ENCODE measurements around the gene CXorf38. TPM values are rescaled to one million over a fixed set of nuclear protein-coding genes. Genes with fewer than 3 reads are reported as not detected.
"Not testable (repeated sequence)": the region's sequence is repeated elsewhere in the genome, so short reads cannot be mapped to it uniquely, and the experiment has no call there.

The CXorf38 gene
- total and polyA plus RNA-seq, 2 experiments from 2014 or later, result 6.1 to 11.3 TPM

DNA sequence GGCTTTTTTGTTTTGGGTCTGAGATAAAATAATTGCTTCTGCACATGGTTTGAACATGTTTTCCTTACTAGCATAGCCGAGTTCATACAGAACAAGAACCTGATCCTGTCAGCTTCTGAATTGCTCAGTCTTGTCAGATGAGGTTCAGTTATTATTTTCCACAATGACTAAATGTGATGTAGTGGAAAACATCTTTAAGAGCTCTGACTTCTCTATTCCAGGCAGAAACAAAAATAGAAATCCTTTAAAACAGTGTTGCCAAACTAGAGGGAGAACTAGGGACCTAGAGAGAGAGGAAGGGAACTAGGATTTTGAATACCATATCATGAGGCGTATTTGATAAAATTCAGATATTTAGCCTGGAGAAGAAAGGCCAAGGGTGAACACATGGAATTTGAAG lies 64.5 kb downstream of the CXorf38 start:
- Histone ChIP-seq H3K4me1 (ENCODE audit: insufficient read depth) (no peaks in the 10 kb centered on the region), H3K9me2 (replicated peaks; ENCODE audit: insufficient read depth) (no peaks in the 10 kb centered on the region), H3K79me2 (peaks cover 34% of the 10 kb centered on the region), H2AFZ (no peak overlapping the region), H4K20me1 (ENCODE audit: insufficient read depth, poor library complexity, severe bottlenecking) (no peaks in the 10 kb centered on the region), H3K27me3 (no peaks in the 10 kb centered on the region), H3K4me2 (no peak overlapping the region), H3K36me3 (replicated peaks; ENCODE audit: insufficient read depth, low read depth) (no peaks in the 10 kb centered on the region), H3K9me3 (ENCODE audit: low read depth) (no peaks in the 10 kb centered on the region), H3K4me3 (no peak overlapping the region), H3K27ac (no peak overlapping the region)
- DNase-seq (ENCODE audit: low spot score), result no peak
- TF ChIP-seq EZH2 (IDR thresholded peaks at IDR 0.05; ENCODE audit: borderline replicate concordance) (no peak), EZH2phosphoT487 (IDR thresholded peaks at IDR 0.05; ENCODE audit: low read depth, severe bottlenecking, unreplicated experiment) (no peak)
- TF ChIP-seq, protein P1, sequence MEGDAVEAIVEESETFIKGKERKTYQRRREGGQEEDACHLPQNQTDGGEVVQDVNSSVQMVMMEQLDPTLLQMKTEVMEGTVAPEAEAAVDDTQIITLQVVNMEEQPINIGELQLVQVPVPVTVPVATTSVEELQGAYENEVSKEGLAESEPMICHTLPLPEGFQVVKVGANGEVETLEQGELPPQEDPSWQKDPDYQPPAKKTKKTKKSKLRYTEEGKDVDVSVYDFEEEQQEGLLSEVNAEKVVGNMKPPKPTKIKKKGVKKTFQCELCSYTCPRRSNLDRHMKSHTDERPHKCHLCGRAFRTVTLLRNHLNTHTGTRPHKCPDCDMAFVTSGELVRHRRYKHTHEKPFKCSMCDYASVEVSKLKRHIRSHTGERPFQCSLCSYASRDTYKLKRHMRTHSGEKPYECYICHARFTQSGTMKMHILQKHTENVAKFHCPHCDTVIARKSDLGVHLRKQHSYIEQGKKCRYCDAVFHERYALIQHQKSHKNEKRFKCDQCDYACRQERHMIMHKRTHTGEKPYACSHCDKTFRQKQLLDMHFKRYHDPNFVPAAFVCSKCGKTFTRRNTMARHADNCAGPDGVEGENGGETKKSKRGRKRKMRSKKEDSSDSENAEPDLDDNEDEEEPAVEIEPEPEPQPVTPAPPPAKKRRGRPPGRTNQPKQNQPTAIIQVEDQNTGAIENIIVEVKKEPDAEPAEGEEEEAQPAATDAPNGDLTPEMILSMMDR (IDR thresholded peaks at IDR 0.05; ENCODE audit: poor library complexity), result no peak
- WGBS (ENCODE audit: low lambda C conversion rate, missing lambda C conversion rate), result 83% methylated on average over 2 of the region's 2 CpGs

DNA sequence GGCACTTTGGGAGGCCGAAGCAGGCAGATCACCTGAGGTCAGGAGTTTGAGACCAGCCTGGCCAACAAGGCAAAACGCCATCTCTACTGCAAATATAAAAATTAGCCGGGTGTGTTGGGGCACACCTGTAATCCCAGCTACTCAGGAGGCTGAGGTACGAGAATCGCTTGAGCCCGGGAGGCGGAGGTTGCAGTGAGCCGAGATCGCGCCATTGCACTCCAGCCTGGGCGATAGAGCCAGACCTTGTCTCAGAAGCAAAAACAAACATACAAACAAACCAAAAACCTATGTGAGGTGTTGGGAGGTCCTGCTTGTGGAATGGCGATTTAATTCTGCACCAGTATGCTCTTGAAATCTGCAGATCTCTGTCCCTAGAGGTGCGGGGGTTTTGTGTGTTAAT lies 65.2 kb downstream of the CXorf38 start:
- peak overlapping the region; percentile 62 for H3K4me3 ChIP-seq
- H3K79me2 ChIP-seq, result peaks cover 34% of the 10 kb centered on the region

DNA sequence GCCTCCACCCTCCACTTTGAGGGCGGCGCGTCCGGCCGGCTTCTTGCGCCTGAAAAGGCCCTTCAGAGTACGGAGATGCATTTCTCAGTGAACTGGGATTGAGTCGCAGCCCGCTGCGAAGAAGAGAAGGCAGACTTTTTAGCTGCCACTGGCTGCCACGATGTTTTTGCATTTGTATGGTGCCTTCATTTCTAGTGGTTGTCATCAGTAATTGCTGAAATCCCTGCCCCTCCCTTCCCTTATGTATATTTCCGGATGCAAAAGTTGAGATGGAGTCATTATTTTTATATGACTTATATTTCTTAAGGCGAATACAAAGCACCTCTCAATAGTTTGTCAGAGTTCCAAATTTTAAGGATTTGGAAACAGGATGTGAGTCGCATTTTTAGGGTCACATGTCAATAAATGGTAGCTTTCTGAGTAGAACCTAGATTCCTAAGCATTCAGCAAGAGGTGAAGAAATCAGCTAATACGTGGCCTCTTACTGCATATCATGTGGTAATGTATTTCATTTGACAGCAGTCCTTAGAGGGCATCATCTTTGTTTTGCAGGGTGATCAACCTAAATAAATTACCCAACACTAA lies 65.9 kb downstream of the CXorf38 start:
- DNase-seq (ENCODE audit: low spot score), result no peak
- H3K4me1 ChIP-seq (ENCODE audit: insufficient read depth), result no peaks in the 10 kb centered on the region
- peaks cover 34% of the 10 kb centered on the region for H3K79me2 ChIP-seq
- no peaks in the 10 kb centered on the region for H3K36me3 ChIP-seq (replicated peaks; ENCODE audit: insufficient read depth, low read depth)
- no peaks in the 10 kb centered on the region for H3K9me2 ChIP-seq (replicated peaks; ENCODE audit: insufficient read depth)
- H3K4me3 ChIP-seq, result peak overlapping the region; percentile 62
- 42% methylated on average over 15 of the region's 15 CpGs for WGBS (ENCODE audit: low lambda C conversion rate, missing lambda C conversion rate)
- H3K27ac ChIP-seq, result peak overlapping the region; percentile 91
- no peaks in the 10 kb centered on the region for H4K20me1 ChIP-seq (ENCODE audit: insufficient read depth, poor library complexity, severe bottlenecking)
- no peak for TF ChIP-seq EZH2phosphoT487 (IDR thresholded peaks at IDR 0.05; ENCODE audit: low read depth, severe bottlenecking, unreplicated experiment)
- no peak for TF ChIP-seq EZH2 (IDR thresholded peaks at IDR 0.05; ENCODE audit: borderline replicate concordance)
- TF ChIP-seq, protein P1 (IDR thresholded peaks at IDR 0.05; ENCODE audit: poor library complexity), result no peak
- peak overlapping the region; percentile 17 for H2AFZ ChIP-seq
- H3K4me2 ChIP-seq, result peak overlapping the region; percentile 78
- no peaks in the 10 kb centered on the region for H3K27me3 ChIP-seq
- no peaks in the 10 kb centered on the region for H3K9me3 ChIP-seq (ENCODE audit: low read depth)

More for the DNA sequence above, 65.2 kb downstream of the CXorf38 start:
- WGBS (ENCODE audit: low lambda C conversion rate, missing lambda C conversion rate), result 95% methylated on average over 13 of the region's 13 CpGs
- H3K27me3 ChIP-seq; H3K27ac ChIP-seq; H2AFZ ChIP-seq; H3K36me3 ChIP-seq (replicated peaks; ENCODE audit: insufficient read depth, low read depth); H3K9me2 ChIP-seq (replicated peaks; ENCODE audit: insufficient read depth); H4K20me1 ChIP-seq (ENCODE audit: insufficient read depth, poor library complexity, severe bottlenecking); DNase-seq (ENCODE audit: low spot score); H3K9me3 ChIP-seq (ENCODE audit: low read depth); H3K4me1 ChIP-seq (ENCODE audit: insufficient read depth): not testable (repeated sequence)
- H3K4me2 ChIP-seq, result peak overlapping the region; percentile 78

DNA sequence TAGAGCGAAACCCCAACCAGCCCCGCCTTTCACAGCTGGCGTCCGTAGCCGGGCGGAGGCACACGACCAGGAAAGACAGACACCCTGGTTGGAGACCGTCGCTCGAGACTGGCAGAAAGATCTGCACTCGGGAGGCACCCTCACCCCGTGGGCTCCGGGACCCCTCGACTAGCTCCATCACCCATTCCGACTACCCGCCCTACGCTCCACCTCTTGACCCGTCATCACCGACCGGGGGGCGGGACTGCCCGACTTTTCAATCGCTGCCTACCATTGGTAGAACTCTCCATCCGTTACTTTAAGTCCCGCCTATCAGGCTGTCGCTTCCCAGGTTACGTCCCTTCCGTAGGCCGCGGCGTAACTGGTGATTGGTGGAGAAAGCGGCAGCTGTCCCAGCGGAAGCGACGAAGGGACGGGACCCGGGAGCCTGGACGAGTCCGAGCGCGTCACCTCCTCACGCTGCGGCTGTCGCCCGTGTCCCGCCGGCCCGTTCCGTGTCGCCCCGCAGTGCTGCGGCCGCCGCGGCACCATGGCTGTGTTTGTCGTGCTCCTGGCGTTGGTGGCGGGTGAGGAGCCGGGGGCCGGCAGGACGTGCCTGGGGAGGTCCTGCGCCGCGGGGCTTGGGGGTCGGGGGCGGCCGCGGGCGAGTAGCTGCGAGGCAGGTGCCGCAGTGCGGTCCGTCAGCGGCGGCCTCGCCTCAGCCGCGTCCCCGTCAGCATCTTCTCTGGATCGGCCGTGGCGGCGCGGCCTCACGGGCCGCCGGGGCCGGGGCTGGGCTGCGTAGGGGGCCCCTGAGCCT lies 66.6 kb downstream of the CXorf38 start, which contains the start of gene ATP6AP2:
TSS of gene ATP6AP2 (plus strand) at position 434 of the 799 bp plus-strand sequence. CDS start at position 530, 96 bp downstream.
- Histone ChIP-seq H3K4me2 (peak within 1 kb of the TSS; percentile 78), H3K27me3 (no peaks in the 10 kb centered on the region), H3K9me2 (replicated peaks; ENCODE audit: insufficient read depth) (no peaks in the 10 kb centered on the region), H3K27ac (peak within 1 kb of the TSS; percentile 91), H3K36me3 (replicated peaks; ENCODE audit: insufficient read depth, low read depth) (no peaks in the 10 kb centered on the region), H3K79me2 (peaks cover 34% of the 10 kb centered on the region), H4K20me1 (ENCODE audit: insufficient read depth, poor library complexity, severe bottlenecking) (no peaks in the 10 kb centered on the region), H2AFZ (peak within 1 kb of the TSS; percentile 55), H3K4me3 (peak within 1 kb of the TSS; percentile 62), H3K4me1 (ENCODE audit: insufficient read depth) (no peaks in the 10 kb centered on the region), H3K9me3 (ENCODE audit: low read depth) (no peaks in the 10 kb centered on the region)
- TF ChIP-seq EZH2 (IDR thresholded peaks at IDR 0.05; ENCODE audit: borderline replicate concordance) (no peak), EZH2phosphoT487 (IDR thresholded peaks at IDR 0.05; ENCODE audit: low read depth, severe bottlenecking, unreplicated experiment) (no peak)
- TF ChIP-seq, protein P1 (IDR thresholded peaks at IDR 0.05; ENCODE audit: poor library complexity), result no peak
- WGBS (ENCODE audit: low lambda C conversion rate, missing lambda C conversion rate), result 33% methylated on average over 71 of the region's 89 CpGs
- peak; percentile 92 for DNase-seq (ENCODE audit: low spot score)
